ENCODE results near the gene ERGIC1.
"Not testable (repeated sequence)": the region's sequence is repeated elsewhere in the genome, so short reads cannot be mapped to it uniquely, and the experiment has no call there.

The ERGIC1 gene

DNA sequence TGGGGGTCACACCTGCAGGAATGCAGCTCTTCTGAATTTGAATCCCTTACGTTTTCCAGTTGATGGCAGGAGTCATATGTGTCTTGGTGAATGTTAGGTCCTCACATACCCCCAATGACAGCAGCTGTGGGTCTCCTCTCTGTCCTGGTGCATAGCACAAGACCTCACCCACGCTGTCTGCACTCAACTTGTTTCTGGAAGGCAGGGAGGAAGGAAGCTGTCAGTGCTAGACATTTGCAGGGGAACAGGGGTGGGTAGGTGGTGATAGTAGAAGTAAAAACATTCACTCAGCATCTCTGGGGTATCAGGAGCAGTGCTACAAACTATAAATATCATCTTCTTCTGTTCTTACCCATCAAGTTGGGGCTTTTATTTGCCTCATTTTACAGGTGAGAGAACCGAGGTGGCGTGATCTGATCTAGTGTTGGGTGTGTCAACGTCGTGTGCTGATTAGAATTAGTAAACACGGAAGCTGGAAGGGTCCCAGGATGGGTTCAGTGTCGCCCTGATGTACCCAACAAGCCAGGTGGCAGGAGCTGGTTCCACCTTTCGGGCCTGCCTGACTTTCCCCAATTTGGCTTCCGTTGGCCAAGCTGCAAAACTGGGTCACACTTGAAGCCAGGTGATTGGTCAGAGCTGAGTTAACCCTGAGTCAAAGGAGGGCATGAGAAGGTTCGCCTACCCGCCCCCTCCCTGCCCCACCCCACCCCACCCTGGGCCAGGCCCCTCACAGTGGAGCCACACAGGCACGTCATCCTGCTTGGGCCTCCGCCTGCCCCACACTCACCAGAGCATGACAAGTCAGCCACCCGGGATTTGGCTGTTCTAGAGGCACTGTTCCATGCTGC lies 15.8 kb downstream of the ERGIC1 start:
- no peak for DNase-seq

DNA sequence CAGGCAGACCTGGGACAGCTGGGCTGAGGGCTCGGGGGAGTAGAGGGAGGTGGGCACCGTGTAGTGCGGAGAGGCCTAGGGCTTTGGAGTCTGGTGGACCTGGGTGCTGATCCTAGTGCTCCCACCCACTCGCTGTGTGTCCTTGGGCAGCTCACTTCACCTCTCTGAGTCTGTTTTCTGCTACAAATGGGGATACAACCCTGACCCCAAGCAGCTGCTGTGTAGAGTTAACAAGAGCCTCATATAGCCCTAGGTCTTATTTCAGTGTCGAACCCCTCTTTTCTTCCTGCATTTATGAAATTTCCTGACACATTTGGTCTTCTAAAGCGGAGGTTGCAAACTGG lies 16.4 kb downstream of the ERGIC1 start:
- DNase-seq = no peak

DNA sequence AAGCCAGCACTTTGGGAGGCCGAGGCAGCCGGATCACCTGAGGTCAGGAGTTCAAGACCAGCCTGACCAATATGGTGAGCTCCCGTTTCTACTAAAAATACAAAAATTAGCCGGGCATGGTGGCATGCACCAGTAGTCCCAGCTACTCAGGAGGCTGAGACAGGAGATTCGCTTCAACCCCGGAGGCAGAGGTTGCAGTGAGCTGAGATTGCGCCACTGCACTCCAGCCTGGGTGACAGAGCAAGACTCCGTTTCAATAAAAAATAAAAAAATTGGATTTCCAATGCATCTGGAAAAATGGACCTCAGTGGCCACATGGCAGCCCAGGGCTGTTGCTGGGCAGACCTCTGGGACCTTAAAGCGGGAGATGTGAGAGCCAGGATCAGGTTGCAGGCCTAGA lies 17.2 kb downstream of the ERGIC1 start:
- DNase-seq = not testable (repeated sequence)

DNA sequence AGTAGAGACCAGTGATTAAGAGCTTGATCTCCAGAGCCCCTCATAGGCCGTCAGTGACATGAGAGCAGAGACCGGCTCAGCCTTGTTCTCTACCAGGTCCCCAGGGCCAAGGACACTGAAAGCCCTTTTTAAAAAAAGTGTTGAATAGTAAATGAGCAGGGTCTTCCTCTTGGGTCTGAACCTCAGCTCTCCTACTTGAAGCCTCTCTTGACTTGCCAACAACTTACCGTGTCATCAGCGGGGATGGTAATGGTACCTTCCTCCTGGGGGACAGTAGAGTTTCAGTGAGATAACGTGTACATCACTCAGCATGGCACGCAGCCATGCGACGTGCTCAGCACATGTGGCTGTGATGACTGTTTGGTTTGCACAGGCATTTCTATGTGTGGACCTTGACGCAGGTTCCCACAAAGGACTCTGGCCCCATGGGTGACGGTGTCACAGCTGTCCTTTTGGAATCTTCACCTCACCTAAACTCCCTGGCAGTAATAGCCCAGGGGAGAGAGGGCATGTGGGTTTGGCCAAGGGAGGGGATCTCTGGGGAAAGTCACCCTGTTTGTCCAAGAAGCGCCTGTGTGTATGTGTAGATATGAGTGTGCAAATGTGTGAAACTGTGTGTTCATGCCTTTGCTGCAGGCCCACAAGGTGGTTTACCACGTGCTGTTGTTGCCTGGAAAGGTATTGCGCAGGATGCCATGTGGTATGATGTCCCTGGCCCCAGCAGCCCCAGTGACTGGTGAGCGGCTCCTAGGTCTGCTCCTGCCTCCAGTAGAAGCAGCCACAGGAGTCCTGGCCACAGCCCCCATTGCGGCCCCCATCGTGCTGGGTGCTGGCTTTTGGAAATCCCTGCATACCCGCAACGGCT lies 18.7 kb downstream of the ERGIC1 start:
- DNase-seq = no peak

DNA sequence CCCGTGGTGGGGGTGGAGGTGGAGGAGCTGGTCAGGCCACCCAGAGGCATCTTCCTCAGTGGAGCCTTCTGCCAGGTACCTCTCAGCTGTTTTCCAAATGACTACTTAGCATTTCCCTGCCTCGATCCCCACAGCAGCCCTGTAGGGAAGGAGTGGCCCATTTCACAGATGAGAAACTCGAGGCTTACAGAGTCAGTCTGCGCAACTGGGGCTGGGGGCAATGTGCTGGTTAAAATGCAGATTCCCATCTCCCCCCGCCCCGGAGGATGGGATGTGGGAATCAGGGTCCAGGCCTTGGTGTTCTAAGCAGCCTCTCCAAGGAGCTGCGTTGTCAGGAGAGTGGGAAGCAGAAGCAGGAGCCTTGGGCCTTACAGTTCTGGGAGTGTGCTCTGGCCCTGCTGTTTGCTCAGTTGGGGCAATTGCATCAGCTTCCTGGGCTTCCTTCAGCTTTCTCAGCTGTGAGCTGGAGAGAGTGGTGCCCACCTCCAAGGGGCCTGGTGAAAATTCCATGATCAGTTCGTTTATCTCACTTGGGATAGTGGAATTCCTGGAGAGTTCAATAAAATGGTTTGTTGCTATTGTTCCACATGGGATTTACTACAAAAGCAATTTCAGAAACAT lies 19.4 kb downstream of the ERGIC1 start:
- DNase-seq = no peak

DNA sequence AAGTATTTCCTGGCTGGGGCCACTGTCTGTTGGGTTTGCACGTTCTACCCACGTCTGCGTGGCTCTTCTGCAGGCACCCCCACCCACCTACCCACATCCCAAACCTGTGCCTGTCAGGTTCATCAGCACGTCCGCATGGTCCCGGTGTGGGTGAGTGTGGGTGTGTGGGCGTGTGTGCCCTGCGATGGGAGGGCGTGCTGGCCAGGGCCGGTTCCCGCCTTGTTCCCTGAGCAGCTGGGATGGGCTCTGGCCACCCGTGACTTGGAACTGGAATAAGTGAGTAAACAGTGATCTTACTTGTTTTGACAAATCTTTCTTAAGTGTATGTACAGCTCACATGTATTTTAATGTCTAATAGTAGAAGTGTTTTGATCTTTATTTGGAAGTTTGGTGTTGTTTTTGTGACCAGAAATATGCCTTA lies 20.4 kb downstream of the ERGIC1 start:
- no peak for DNase-seq

DNA sequence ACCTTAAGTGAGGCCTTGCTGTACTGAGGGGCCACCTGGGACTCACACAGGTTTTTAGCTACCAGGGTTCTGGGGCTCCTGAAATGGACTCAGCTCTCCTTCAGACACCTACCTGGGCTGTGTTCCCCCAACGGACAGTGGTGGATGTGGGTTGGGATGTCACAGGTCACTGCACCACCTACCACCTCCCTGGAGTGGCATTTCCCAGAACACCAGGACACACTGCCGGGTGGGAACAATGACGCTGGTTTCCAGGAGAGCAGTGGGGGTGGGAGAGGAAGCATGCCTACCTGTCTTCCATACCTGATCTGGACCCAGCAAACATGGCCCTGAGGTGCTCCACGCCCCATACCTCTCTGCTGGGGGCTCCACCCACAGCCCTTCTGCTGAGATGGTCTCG lies 20.9 kb downstream of the ERGIC1 start:
- no peak for DNase-seq

DNA sequence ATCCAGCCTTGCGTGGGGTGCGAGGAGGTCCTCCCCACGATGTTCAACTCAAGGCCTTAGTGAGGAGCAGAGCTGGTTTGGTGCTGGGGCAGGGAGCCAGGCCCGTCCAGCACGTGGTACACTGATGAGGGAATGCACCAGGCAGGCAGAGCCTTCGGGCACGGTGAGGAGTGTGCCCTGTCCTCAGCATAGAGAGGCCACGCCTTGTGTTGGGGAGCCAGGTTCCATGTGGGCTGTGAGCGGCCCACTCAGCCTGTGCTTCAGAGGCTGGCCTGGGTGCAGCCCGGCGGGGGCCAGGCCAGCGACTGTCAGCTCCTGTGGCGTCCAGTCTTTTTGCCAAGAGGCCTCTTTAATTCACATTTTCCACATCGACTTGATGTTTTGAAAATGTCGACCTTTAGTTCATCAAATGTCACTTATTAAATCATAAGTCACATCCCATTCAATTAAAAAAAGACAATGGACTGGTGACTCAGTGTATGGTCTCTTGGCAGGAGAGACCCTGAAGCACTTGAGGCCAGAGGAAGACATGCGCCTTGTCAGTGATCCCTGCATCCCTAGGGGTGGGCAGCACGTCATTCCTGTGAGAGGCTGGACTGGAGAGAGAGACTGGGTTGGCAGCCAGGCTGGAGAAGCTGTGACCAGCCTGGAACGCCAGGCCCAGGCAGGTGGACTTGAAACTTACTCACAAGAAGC lies 21.7 kb downstream of the ERGIC1 start:
- no peak for DNase-seq

DNA sequence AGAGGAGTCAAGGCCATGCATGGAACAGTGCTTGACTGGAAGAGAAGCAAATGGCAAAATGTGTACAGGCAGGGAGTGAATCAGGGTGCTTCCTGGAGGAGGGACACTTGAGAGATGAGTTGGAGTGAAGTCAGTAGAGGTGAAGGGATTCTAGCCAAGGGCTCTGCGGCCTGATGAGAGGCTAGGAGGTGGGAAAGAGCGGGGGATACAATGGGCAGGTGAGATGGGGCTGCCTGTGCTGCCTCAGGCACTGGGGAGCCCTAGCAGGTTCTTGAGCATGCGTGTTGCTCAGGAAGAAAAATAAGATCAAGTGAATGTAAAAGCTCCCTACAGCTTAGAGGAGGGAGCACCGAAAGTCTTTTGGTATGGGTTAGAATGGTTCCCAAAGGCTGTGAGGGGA lies 22.3 kb downstream of the ERGIC1 start:
- DNase-seq = no peak

DNA sequence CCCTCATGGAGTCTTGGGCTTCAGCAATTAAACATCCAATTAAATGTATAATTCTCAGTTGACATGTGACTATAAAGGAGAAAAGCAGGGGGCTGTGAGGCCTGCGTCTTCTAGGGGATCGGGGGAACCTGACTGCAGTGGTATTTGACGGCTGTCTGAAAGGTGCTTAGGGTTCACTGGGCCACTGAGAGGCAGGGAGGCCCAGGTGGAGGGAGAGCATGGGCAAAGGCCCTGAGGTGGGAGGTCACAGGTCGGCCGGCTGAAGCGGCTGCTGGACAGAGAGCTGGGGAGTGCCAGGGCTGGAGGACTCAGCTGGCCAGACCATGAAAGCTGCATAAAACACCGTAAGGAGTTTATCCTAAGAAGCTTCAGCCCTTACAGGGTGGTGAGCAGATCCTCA lies 23.9 kb downstream of the ERGIC1 start:
- DNase-seq = no peak

DNA sequence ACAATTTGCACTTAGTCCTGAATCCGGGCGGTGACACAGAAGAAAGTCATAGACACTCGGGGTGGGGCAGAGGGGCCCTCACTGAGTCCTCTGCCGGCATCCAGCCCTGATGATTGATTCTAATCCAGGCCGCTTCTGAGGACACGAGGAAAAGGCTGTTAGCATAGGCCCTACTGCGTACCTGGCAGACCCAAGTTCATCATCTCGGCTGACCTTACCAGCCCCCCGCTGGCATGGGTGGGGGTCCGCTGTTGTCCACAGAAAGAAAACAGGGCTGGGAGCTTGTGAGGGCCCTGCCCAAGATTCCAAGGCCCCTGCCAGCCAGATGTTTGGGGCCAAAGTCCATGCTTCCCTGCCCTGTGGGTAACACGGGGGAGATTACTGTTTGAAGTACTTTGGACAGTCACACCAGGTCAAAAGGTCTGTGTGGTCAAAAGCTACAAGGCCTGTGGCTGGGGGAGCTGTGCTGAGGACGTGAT lies 24.5 kb downstream of the ERGIC1 start:
- DNase-seq = no peak

DNA sequence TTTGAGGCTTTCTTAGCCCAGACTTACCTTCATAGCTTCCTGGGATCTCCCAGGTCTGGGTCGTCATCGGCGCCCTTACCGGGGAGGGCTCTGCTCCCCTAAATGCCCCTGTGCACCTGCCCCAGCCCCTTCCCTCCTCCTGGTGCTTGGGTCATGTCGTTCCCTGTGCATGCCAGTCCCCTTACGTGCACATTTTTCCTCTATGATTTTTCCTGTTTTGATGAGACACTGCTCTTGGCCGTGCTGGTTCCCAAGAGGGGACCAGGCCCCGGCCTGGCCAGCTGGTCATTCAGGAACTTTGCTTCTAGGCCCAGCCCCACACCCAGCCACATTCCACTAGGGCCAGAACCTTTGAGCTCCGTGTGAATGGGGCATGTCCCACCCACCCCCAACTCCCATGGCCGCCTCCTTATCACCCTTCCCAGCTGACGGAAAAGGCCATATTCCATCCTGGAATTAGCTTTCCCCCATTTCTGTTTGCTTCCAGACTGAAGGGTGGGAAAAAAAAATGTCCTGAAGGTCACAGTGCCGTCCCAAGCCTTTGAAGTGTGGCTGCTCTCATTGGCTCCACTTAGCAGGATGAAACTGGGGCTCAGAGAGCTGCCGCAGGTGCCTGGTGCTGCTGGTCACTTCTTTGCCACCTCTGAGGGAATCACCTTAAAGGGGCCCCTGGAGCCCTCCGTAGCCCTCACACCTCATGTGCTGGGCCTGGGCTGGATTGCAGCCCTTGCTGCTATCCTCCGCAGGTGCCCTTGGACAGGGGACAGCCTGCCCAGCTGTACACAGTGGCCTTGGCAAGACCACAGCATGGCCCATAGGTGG lies 25.1 kb downstream of the ERGIC1 start:
- DNase-seq = no peak

DNA sequence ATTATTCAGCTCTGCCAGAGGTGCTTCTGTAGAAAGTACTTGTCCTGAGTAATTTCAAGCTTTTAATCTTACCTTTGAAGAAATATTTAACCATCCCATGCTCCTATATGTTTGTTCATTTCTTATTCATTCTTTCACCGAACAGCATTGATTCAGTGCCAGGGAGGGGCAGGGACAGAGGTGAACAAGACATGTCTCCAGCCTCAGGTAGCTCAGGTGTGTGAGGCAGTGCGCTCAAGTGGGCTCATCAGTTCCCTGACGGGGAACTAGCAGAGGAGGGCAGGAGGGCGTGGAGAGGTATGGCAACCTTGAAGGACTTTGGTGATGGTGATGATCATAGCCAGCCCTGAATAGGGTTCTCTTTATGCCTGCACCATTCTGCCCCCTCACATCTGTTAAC lies 25.9 kb downstream of the ERGIC1 start:
- no peak for DNase-seq

DNA sequence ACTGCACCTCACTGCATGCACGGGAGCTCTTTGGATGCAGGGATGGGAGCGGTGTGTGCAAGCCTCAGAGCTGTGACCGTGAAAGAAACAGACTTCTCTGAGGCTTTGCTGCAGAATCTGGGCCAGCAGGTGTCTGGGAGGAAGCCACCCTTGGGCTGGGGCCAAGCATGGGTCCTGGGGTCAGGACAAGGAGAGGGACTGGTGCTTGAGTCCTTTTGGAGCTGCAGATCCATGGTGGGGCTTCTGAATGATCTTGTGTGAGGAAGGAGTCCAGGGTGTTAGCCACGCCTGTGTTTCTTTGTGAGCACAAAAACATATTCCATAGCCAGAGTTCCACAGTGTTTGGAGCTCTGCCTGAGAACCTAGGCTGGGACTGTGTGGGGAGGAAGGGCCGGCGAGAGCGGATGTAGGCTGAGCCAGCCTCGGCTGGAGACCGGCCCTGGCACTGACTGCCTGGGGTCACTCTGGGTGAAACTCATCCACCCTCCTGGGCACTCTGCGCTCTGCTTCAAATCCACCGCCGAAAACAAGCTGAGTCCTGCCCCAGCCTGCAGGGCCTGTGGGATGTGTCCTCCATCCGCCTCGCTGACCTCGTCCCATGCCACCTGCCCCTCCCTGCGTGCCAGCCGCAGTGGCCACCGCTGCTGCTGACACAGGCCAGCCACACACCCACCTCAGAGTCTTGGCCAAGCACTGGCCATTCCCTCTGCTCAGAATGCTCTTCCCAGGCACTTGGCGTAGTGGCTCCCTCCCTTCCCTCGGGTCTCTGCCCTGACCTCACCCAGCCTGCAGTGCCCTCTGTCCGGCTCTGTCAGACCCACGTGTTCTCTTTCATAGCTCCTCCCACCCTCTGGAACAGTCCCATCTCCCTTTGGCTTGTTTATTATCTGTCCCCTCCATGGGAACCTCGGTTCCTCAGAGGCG lies 26.7 kb downstream of the ERGIC1 start:
- DNase-seq = no peak

DNA sequence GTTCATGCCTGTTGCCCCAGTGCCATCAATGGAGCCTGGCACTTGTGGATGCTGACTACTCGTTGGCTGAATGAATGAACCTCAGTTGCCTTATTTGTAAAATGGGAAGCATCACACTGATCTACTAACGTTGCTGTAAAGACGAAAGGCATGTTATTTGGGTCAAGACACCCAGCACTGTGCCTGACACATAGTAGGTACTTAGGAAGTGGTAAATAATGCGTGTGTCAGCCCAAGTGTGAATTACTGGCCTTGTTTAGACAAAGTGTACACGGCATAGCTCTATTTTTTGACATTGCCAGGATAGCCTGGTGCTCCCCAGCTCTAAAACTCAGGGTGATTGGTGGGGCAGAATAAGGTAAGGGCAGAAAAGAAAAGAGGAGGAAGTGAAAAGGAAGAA lies 27.4 kb downstream of the ERGIC1 start:
- no peak for DNase-seq

DNA sequence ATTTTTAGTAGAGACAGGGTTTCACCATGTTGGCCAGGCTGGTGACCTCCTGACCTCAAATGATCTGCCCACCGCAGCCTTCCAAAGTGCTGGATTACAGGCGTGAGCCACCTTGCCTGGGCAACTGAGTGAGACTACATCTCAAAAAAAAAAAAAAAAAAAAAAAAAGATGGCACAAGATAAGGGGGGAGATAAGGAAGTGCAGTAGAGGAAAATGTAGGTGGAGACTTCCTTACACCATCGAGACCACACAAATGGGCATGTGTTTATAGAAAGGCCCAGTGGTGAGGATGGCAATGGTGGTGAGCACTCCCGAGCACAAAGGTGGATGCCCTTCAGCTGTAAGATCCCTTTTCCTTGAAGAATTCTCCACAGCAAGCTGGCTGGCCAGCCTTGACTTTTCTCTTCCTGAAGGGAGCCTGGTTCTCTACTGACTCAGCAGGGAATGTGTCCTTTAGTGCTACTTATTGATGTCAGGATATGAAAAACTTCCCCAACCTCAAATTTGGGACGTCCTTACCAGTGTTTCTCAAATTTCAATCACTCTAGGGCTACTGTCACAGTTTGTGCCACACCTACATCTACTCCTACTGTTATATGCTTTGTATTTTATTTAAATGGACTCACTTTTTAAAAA lies 28.2 kb downstream of the ERGIC1 start:
- no peak for DNase-seq

DNA sequence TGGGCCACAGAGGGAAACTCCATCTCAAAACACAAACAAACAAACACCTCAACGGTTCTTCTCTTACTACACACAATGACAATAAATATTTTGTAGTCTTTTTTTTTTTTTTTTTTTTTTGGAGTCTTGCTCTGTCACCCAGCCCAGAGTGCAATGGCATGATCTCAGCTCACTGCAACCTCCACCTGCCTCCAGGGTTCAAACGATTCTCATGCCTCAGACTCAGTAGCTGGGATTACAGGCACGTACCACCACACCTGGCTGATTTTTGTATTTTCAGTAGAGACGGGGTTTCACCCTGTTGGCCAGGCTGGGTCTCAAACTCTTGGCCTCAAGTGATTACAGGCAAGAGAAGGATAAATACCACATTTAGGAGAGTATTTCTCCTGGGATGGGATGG lies 30.1 kb downstream of the ERGIC1 start:
- DNase-seq = not testable (repeated sequence)

DNA sequence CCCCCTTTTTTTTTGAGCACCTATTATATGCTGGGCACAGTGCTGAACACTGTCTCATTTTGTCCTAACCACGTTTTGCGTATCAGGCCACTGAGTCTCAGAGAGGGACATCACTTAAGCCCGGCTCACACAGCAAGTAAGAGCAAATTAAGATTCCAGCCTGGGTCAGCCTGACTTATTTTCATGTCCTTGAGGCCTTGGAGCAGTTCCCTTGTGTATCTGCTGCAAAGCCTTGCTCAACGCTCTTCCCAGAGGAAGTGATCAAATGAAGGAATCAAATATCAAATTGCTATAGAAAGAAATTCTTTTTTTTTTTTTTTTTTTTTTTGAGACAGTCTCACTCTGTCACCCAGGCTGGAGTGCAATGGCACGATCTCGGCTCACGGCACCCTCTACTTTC lies 30.7 kb downstream of the ERGIC1 start:
- no peak for DNase-seq

DNA sequence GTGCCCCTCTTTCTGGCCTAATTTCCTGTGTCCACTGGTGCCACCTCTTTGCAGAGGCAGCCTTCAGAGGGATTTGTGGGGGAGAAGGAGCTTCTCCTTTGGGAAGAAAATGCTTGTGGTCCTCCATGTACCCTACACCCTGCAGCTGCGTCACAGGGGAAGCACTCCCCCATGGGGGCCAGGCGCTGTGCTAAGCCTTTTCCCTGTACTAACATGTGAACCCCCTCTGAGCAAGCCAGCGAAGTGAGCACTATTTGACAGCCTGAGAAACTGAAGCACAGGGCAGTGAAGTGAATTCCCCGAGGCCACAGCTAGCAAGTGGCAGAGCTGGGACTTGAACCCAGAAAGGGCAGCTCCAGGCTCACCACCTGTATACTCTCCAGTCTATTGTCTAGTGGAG lies 32.3 kb downstream of the ERGIC1 start:
- no peak for DNase-seq

Data from COR-L47 (cell line).